Activated naive CD8-positive, alpha-beta T cell treated with anti-CD3 and anti-CD28 coated beads, Interleukin-2, amount 50 U/mL, for 24 hours (primary cell): Measurements from ENCODE around the gene HSPB3.

Experiments used
- ATAC-seq: fragments of 150-1000 bp; cut with Tn5 transposase; one replicate; pipeline ENCODE4 v1.10.0; 2021
- DNase-seq: peaks from one replicate; pipeline ENCODE4 v3.0.0; 2021
- H3K27ac Mint-ChIP-seq: one replicate; pipeline ENCODE4 v1.8.0; 2021; ENCODE audit warnings: mild to moderate bottlenecking, mixed read lengths
- H3K27me3 Mint-ChIP-seq: one replicate; pipeline ENCODE4 v1.8.0; 2021; ENCODE audit warnings: mixed read lengths
- H3K36me3 Mint-ChIP-seq: one replicate; pipeline ENCODE4 v1.8.0; 2021; ENCODE audit warnings: low read depth, mixed read lengths
- H3K4me1 Mint-ChIP-seq: one replicate; pipeline ENCODE4 v1.8.0; 2021; ENCODE audit warnings: mixed read lengths
- H3K4me3 Mint-ChIP-seq: one replicate; pipeline ENCODE4 v1.8.0; 2021; ENCODE audit warnings: mild to moderate bottlenecking, moderate library complexity, mixed read lengths
- H3K9me3 Mint-ChIP-seq: one replicate; pipeline ENCODE4 v1.8.0; 2021; ENCODE audit warnings: mixed read lengths

The HSPB3 gene

DNA sequence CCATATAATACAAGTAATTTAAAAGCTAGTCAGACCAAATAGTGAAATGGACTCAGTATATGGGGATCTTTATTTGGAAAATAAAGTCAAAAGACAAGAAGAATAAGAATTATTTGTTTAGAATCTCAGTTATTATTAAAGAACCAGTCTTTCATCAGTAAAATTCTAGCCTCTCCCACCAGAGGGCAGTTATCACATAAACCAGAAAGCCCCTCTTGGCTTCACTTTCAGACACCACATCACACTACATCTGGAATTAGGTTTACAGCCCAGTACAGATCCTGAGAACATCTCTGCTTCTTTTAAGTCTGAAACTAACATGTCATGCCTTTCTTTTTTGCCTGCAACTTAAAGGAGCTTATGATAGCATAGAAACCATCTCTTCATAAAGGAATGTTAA is 12.2 kb upstream of the HSPB3 start:
- Mint-ChIP-seq H3K27ac (no peak overlapping the region), H3K9me3 (no peaks in the 10 kb centered on the region), H3K4me3 (no peak overlapping the region), H3K36me3 (no peaks in the 10 kb centered on the region), H3K4me1 (peaks cover 16% of the 10 kb centered on the region), H3K27me3 (no peaks in the 10 kb centered on the region)
- DNase-seq (no peak), ATAC-seq (no peak)

DNA sequence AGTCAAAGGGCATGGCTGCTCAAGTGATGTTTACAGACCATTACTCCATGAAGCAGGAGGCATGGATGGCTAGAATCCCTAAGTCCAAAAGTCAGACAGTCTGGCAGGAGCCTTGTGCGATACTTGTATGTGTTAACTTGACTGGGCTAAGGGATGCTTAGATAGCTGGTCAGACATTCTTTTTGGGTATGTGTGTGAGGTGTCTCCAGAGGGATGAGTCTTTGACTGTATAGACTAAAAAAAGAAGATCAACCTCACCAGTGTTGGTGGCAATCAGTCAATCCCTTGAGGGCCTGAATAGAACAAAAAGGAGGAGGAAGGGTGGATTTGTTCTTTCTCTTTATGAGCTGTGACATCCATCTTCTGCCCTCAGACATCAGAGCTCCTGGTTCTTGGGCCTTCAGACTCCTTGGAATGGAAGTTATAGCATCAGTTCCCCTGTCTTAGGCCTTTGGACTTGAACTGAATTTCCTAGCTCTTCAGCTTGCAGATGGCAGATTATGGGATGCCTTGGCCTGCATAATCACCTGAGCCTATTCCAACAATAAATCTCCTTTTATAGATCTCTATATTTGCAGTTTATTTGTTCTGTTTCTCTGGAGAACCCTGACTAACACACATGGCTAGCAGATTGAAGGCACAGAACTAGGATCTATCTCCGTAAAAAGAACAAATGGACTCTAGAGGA is 9.7 kb upstream of the HSPB3 start:
- Mint-ChIP-seq H3K27me3 (no peaks in the 10 kb centered on the region), H3K4me3 (no peak overlapping the region), H3K36me3 (no peaks in the 10 kb centered on the region), H3K9me3 (no peaks in the 10 kb centered on the region), H3K4me1 (no peaks in the 10 kb centered on the region), H3K27ac (no peak overlapping the region)
- no peak for ATAC-seq
- DNase-seq = no peak

DNA sequence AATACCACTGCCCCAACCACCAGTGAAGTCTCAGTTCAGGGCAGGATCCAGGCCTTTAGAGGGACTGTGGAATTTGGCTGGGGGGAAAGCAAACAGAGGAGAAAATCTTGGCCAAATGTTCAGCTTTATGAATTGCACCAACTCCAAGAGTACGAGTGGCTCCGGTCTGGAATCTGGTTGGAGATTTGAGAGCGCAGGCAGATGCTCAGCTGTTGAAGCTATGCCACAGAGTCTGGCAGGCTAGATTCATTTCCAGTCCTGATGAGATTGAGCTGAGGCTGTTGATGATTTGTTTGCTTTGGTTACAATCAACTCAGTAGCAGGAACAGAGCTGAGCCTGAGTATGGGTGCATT is 9.1 kb upstream of the HSPB3 start:
- Mint-ChIP-seq H3K4me1 (no peaks in the 10 kb centered on the region), H3K36me3 (no peaks in the 10 kb centered on the region), H3K27me3 (no peaks in the 10 kb centered on the region), H3K9me3 (no peaks in the 10 kb centered on the region), H3K27ac (no peak overlapping the region), H3K4me3 (no peak overlapping the region)
- ATAC-seq (no peak), DNase-seq (no peak)

DNA sequence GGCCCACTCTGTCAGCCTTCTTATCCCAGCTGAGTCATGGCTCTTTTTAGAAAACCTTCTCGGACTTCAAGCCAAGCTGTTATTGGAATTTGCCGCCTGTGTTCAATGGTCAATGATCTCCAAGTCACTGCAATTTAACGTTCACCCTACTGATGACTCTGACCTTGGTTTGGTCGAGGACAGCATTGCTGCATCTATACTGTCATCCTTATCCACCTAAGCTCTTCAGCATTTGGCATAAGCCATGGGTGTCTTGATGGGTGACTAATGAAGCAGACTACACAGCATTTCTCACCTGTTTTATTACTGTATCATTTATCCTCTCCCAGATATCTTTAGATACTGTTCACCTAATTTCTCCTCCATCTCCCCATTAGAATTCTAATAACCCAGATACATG is 5.6 kb upstream of the HSPB3 start:
- Mint-ChIP-seq H3K4me1 (no peaks in the 10 kb centered on the region), H3K27ac (no peak overlapping the region), H3K27me3 (no peaks in the 10 kb centered on the region), H3K9me3 (no peaks in the 10 kb centered on the region), H3K4me3 (no peak overlapping the region), H3K36me3 (no peaks in the 10 kb centered on the region)
- ATAC-seq = no peak
- no peak for DNase-seq

DNA sequence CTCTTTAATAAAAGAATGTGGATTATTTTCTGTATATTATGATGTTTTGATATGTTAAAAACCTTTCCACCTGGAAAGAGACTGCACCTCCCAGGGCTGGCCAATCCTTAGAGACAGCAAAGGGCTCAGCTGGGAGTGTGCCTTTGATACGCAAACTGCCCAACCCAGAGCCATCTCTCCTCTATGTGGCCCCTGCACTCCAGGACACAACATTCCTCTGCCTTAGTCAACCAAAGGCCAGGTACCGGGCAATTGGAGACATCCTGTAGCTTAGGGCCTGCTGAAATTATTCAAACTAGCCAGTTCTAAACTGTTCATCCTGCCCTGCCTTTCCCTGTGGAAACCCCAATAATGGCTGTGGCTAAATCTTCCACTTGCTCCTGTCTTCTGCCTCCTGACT is 5.0 kb upstream of the HSPB3 start:
- Mint-ChIP-seq H3K27ac (no peak overlapping the region), H3K36me3 (no peaks in the 10 kb centered on the region), H3K27me3 (no peaks in the 10 kb centered on the region), H3K9me3 (no peaks in the 10 kb centered on the region), H3K4me3 (no peak overlapping the region), H3K4me1 (no peaks in the 10 kb centered on the region)
- DNase-seq (no peak), ATAC-seq (no peak)

DNA sequence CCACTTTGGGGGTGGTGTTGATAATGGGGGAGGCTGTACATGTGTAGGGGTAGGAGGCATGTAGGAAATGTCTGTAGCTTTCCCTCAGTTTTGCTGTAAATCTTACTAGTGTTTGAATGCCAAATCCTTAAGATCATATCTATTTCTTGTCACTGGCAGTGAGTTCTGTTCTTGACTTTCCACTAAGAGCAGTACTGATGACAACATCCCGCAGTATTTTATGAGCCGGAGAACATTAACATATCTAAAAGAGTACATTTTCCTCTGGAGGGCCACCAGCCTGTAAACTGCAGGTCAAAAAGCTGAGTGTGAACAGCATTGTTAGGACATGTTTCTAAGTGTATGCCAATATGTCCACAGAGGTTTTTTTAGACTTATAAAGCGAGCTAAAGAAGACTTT is 2.5 kb upstream of the HSPB3 start:
- DNase-seq (no peak), ATAC-seq (no peak)
- no peaks in the 10 kb centered on the region for H3K36me3 Mint-ChIP-seq
- no peak overlapping the region for H3K4me3 Mint-ChIP-seq
- no peaks in the 10 kb centered on the region for H3K9me3 Mint-ChIP-seq
- no peak overlapping the region for H3K27ac Mint-ChIP-seq
- no peaks in the 10 kb centered on the region for H3K4me1 Mint-ChIP-seq
- no peaks in the 10 kb centered on the region for H3K27me3 Mint-ChIP-seq

DNA sequence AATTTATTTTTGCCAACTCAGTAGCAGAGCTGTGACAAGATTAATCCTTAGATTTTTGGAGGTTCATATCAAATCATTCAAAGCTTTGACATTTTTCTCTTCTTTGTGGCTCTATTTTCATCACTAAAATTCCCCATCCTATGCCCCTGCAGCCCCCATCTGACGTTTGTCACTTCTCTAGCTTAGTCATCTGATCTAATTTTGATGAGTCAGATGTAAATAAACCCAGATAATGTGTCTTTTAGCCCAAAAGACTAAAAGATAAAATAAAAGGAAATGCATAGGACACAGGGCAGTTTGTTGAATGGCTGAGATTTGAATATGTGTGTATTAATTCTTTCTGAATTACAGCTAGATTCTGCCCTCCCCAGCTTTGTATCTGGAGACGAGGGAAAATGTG is 897 bp upstream of the HSPB3 start:
- no peaks in the 10 kb centered on the region for H3K27me3 Mint-ChIP-seq
- DNase-seq (no peak), ATAC-seq (no peak)
- no peak overlapping the region for H3K27ac Mint-ChIP-seq
- no peaks in the 10 kb centered on the region for H3K36me3 Mint-ChIP-seq
- H3K9me3 Mint-ChIP-seq = no peaks in the 10 kb centered on the region
- no peak overlapping the region for H3K4me3 Mint-ChIP-seq
- no peaks in the 10 kb centered on the region for H3K4me1 Mint-ChIP-seq

DNA sequence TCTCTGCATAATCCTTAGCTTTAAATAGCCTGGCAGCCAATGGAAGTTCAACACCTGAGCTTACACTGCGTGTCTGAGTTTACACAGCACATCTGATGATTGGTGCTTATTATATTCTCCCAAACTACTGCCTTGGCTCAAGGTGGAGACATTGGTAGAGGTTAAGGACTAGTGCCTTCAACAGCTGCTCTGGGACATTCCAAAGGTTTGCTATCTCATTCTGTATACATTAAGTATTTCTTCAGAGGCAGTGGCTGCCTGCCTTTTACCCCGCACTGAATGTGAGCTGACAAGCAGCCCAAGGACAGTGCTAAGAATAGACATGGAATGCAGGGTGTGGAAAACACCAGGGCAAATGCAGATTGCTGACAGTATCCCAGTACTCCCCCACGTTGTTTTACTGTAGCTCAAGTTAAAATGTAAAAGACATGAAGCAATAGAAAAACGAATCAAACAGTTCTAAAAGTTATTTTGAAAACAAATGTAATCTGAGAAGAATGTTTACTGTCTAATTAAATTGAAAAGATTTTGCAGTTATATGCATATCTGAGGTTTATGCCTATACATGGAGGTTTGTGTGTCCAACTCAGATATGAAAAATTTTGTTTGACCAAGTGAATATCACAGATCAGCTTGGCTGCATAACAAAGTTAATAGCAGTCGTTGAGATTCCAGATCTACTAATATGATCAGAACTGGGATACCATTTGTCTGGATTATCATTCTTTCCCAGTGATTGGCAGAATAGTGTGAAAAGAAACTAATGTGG is 1.8 kb downstream of the HSPB3 start:
- H3K27me3 Mint-ChIP-seq = peaks cover 8% of the 10 kb centered on the region
- H3K4me3 Mint-ChIP-seq = no peak overlapping the region
- no peaks in the 10 kb centered on the region for H3K4me1 Mint-ChIP-seq
- no peak overlapping the region for H3K27ac Mint-ChIP-seq
- ATAC-seq = no peak
- peaks cover 15% of the 10 kb centered on the region for H3K9me3 Mint-ChIP-seq
- H3K36me3 Mint-ChIP-seq = no peaks in the 10 kb centered on the region
- no peak for DNase-seq

DNA sequence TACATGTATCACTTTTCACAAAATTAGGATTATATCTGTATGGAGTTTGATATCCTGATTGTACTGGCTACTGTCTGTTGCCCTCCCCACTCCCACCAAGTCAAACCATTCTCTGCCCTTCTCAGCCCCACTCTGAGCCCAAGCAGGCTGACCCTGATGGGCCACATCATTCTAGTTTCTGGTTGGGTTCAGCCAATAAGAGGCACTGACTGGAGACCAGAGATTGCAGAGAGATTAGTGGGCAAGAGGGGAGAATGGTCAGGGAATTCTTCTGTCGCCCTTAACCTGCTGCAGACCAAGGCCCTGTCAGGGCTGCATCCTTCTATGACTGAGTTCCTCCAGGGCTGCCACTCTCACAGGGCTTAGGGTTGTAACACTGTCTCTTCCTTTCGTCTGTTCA is 2.7 kb downstream of the HSPB3 start:
- Mint-ChIP-seq H3K36me3 (no peaks in the 10 kb centered on the region), H3K4me3 (no peak overlapping the region), H3K9me3 (peaks cover 15% of the 10 kb centered on the region), H3K27ac (no peak overlapping the region), H3K27me3 (peaks cover 8% of the 10 kb centered on the region), H3K4me1 (no peaks in the 10 kb centered on the region)
- DNase-seq (no peak), ATAC-seq (no peak)

DNA sequence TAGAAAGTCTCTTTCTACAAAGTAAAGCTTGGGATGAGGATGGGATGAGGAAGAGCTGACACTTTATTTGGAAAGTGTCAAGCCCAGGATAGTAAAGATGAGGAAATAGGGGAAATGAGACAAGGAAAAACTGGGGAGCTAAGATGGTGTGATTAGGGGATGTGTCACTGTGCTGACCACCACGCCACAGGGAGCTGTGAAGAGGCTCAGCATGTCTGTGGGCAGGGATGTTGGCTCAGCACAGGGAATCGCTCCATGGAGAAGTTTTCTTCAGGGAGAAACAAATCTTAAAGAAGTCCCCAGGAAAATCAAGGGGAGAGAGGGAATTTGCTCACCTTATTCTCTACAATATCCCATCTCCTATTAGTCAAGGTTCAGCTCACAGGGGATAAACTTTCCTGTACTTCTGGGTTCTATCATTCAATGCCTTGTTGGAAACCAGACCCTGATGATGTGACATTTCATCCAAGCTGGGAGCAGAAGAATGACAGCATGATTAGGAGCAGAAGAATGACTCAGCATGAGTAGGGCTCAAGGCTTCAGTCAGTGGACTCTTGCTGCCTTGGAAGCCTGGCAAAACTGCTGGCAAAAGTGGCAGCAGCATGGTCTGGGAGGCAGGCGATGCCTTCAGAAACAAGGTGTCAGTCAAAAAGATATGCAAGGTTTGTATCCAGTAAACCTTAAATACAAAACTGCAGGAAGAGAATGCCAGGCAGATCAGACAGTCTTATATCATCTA is 4.9 kb downstream of the HSPB3 start:
- no peak for DNase-seq
- Mint-ChIP-seq H3K9me3 (peaks cover 15% of the 10 kb centered on the region), H3K27ac (no peak overlapping the region), H3K36me3 (no peaks in the 10 kb centered on the region), H3K27me3 (peaks cover 14% of the 10 kb centered on the region), H3K4me1 (no peaks in the 10 kb centered on the region), H3K4me3 (no peak overlapping the region)
- ATAC-seq = no peak

DNA sequence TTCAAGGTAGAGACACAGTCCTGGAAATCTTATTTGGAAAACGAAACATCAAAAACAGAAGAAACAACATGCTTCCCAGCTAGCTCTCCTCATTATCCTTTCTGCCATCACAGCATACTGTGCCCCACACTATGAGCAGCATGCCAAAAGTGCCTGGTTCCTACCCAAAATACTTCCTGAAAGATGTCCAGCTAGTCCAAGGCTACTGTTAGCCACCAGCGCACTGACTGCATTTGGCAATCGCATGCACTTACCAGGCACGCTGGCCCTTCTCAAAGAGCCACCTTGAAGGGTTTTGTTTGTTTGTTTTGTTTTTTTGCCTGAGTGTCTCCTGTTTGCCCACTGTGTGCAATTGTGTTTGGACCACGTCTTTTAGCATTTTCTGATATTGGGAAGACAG is 6.8 kb downstream of the HSPB3 start:
- ATAC-seq (no peak), DNase-seq (no peak)
- H3K27me3 Mint-ChIP-seq = peaks cover 15% of the 10 kb centered on the region
- H3K4me1 Mint-ChIP-seq = no peaks in the 10 kb centered on the region
- H3K36me3 Mint-ChIP-seq = no peaks in the 10 kb centered on the region
- H3K27ac Mint-ChIP-seq = no peak overlapping the region
- no peak overlapping the region for H3K4me3 Mint-ChIP-seq
- peaks cover 15% of the 10 kb centered on the region for H3K9me3 Mint-ChIP-seq

DNA sequence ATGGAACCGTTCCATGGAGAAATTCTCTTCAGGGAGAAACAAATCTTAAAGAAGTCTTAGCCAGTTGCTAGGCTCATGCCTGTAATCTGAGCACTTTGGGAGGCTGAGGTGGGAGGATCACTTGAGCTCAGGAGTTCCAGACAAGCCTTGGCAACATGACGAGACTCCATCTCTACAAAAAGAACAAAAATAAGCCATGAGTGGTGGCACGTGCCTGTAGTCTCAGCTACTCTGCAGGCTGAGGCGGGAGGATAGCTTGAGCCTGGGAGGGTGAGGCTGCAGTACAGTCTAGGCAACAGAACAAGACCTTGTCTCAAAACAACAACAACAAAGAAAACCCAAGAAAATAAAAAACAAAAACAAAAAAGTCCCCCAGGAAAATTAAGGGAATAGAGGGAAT is 8.2 kb downstream of the HSPB3 start:
- ATAC-seq (no peak), DNase-seq (no peak)
- Mint-ChIP-seq H3K27ac (no peak overlapping the region), H3K4me3 (no peak overlapping the region), H3K9me3 (peaks cover 15% of the 10 kb centered on the region), H3K4me1 (no peaks in the 10 kb centered on the region), H3K36me3 (no peaks in the 10 kb centered on the region), H3K27me3 (peaks cover 15% of the 10 kb centered on the region)

DNA sequence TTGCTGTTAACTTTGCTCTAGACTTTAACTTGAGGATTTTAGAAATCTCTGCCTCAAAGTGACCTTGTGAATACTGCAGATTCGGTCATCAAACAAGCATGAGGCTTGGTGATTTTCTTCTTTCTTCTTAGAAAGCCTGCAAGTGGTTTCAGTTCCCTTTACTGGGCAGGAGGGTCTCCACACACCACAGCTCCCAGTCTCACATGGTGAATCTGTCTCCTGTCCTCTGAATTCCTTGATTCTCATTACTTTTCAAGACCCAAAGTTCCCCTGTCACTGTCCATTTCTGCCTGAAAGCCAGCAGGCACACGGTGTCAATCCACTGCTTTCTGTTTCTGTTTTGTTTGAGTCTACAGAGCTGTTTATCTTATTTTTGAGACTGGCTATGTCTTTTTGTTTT is 14.1 kb downstream of the HSPB3 start:
- ATAC-seq = no peak
- no peak for DNase-seq
- H3K27ac Mint-ChIP-seq = no peak overlapping the region
- peaks cover 7% of the 10 kb centered on the region for H3K4me1 Mint-ChIP-seq
- no peak overlapping the region for H3K4me3 Mint-ChIP-seq
- H3K27me3 Mint-ChIP-seq = peaks cover 1% of the 10 kb centered on the region
- H3K9me3 Mint-ChIP-seq = no peaks in the 10 kb centered on the region
- H3K36me3 Mint-ChIP-seq = no peaks in the 10 kb centered on the region

DNA sequence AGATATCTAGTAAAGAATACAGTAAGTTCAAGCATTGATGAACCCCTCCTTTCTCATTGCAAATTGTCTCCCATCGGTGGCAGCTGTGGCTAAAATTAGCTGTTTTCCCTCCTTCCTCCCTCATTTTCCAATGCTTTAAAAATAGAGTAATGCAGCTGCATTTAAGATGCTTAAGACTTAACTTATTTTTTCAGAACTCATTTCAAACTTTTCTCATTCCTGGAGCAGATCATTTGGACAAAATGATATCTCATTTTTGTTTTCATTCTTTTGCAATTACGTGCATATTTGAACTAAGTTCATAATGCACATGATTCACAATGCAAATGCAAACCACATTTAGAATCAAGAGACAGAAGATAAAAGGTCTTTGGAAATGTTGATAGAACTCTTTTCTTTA is 14.6 kb downstream of the HSPB3 start:
- no peak for DNase-seq
- no peaks in the 10 kb centered on the region for H3K36me3 Mint-ChIP-seq
- no peaks in the 10 kb centered on the region for H3K9me3 Mint-ChIP-seq
- H3K4me3 Mint-ChIP-seq = no peak overlapping the region
- no peak overlapping the region for H3K27ac Mint-ChIP-seq
- no peak for ATAC-seq
- H3K27me3 Mint-ChIP-seq = peaks cover 1% of the 10 kb centered on the region
- H3K4me1 Mint-ChIP-seq = peaks cover 7% of the 10 kb centered on the region

DNA sequence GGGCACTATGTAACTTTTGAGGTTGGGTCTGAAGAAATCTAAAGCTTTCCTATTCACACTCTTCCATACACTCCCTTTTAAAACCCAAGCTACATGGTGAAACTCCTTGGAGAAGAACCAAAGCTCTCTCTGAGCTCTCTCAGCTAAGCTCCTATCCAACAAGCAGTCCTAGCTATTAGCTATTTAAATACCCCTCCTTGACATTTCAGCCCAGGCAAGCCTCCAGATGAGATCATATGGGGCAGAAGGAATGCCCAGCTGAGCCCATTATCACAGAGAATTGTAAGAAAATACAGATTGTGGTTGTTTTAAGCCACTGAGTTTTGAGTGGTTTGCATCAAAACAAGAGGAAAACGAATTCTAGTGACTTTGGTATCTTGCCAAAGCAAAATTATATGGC is 15.2 kb downstream of the HSPB3 start:
- DNase-seq = no peak
- H3K4me3 Mint-ChIP-seq = no peak overlapping the region
- no peaks in the 10 kb centered on the region for H3K36me3 Mint-ChIP-seq
- ATAC-seq = no peak
- H3K9me3 Mint-ChIP-seq = no peaks in the 10 kb centered on the region
- H3K27me3 Mint-ChIP-seq = peaks cover 1% of the 10 kb centered on the region
- H3K27ac Mint-ChIP-seq = no peak overlapping the region
- H3K4me1 Mint-ChIP-seq = peaks cover 7% of the 10 kb centered on the region
